Fibroblast of pulmonary artery (primary cell): Measurements from ENCODE around the gene CPVL.

Experiments used
- DNase-seq: peaks from one replicate; pipeline ENCODE4 v3.0.0-alpha.2; 2010; ENCODE audit warnings: low read depth
- H3K4me3 ChIP-seq: replicated peaks from 2 replicates; pipeline ENCODE4 v1.5.1; 2011; ENCODE audit warnings: low read depth, mild to moderate bottlenecking, control low read depth, low read length, moderate library complexity
- CTCF ChIP-seq: IDR thresholded peaks from 2 replicates; pipeline ENCODE4 v1.5.1; 2011; ENCODE audit warnings: mild to moderate bottlenecking, control low read depth, low read length, inconsistent platforms; ENCODE audit errors: missing control alignments

Gene CPVL

GRCh38 chr7:28960071-28960840 is 186.1 kb downstream of the CPVL start:
- no peak for TF ChIP-seq CTCF
- DNase-seq: no peak

GRCh38 chr7:28958980-28959347 is 187.4 kb downstream of the CPVL start:
- peak overlapping the region; percentile 52 for H3K4me3 ChIP-seq
- no peak for TF ChIP-seq CTCF
- no peak for DNase-seq

More at GRCh38 chr7:28960071-28960840, 186.1 kb downstream of the CPVL start:
- H3K4me3 ChIP-seq: no peak overlapping the region

- H3K4me3 ChIP-seq: peak within 1 kb of the TSS; percentile 52
- peak; percentile 81 for DNase-seq
- no peak for TF ChIP-seq CTCF
Observed at GRCh38 chr7:28958235-28958979, 187.9 kb downstream of the CPVL start, which contains the start of gene TRIL. TRIL (minus strand) TSS chr7:28958330; CDS start chr7:28958046, 284 bp downstream.

GRCh38 chr7:28957751-28958234 is 188.5 kb downstream of the CPVL start:
- TF ChIP-seq CTCF: no peak
- DNase-seq: no peak
- H3K4me3 ChIP-seq: peak overlapping the region; percentile 52

- peak; percentile 26 for DNase-seq
- H3K4me3 ChIP-seq: peak overlapping the region; percentile 52
- TF ChIP-seq CTCF: no peak
Observed at GRCh38 chr7:28957064-28957750, 189.1 kb downstream of the CPVL start.

GRCh38 chr7:28956608-28957063 is 189.7 kb downstream of the CPVL start:
- peak overlapping the region; percentile 42 for H3K4me3 ChIP-seq
- peak; percentile 56 for DNase-seq
- peak; percentile 56 for TF ChIP-seq CTCF
